Measurements from ENCODE around the gene SNCA. TPM values are rescaled to one million over a fixed set of nuclear protein-coding genes. Genes with fewer than 3 reads are reported as not detected.
A peak's percentile ranks its signal among the peaks of the same experiment; 100 is the strongest.

Gene SNCA
- total and polyA plus RNA-seq, 2 experiments from 2014 or later: 99.1 to 127 TPM

DNA sequence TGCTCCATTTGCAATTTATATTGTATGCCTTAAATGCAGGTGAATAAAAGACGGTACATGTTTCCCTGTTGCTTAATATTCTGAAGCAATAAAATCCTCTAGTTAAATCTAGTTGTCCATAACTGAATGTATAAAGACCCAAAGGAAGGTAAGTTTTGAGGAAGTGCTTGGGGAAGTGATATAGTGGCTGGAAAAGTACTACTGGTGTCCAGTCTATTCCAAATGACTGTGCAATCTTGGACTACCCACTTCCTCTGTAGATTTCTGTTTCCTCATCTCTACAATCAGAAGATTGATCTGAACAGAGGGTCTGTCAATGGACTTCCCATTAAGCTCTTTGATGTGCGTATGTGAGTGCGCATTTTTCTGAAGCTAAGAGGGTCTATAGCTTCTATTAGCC, 17.0 kb downstream of the SNCA start:
- H3K4me1 ChIP-seq (ENCODE audit: low read depth): peaks cover 4% of the 10 kb centered on the region
- H3K9me3 ChIP-seq (ENCODE audit: low read depth): no peaks in the 10 kb centered on the region
- H3K36me3 ChIP-seq: no peaks in the 10 kb centered on the region
- no peaks in the 10 kb centered on the region for H3K27me3 ChIP-seq
- H3K4me3 ChIP-seq: no peak overlapping the region
- no peak for TF ChIP-seq CTCF (IDR thresholded peaks at IDR 0.05; ENCODE audit: low read depth, low read length)
- no peak overlapping the region for H3K27ac ChIP-seq
- no peak for DNase-seq (ENCODE audit: low read depth in 1 of 2, low spot score in 1 of 2)

DNA sequence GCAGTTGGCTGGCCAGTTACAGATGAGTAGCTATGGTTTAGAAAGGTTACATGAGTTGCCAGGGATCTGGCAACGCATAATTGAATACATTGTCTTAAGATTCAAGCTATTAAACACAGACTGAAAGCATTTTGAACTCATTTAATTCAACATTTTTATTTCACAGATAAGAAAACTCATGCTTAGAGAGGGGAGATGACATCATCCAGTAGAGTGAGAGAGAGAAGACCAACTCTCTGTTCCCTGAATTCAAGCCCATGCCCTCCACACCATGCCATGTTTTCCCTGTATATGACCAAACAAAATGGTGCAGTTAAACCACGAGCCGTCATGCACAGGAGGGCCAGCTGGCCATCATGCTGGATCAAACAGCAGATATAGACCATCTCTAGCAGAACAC, 22.6 kb downstream of the SNCA start:
- Histone ChIP-seq H3K27ac (no peak overlapping the region), H3K36me3 (no peaks in the 10 kb centered on the region), H3K9me3 (ENCODE audit: low read depth) (no peaks in the 10 kb centered on the region), H3K4me1 (ENCODE audit: low read depth) (no peaks in the 10 kb centered on the region), H3K27me3 (no peaks in the 10 kb centered on the region), H3K4me3 (no peak overlapping the region)
- no peak for TF ChIP-seq CTCF (IDR thresholded peaks at IDR 0.05; ENCODE audit: low read depth, low read length)
- DNase-seq (ENCODE audit: low read depth in 1 of 2, low spot score in 1 of 2): no peak

DNA sequence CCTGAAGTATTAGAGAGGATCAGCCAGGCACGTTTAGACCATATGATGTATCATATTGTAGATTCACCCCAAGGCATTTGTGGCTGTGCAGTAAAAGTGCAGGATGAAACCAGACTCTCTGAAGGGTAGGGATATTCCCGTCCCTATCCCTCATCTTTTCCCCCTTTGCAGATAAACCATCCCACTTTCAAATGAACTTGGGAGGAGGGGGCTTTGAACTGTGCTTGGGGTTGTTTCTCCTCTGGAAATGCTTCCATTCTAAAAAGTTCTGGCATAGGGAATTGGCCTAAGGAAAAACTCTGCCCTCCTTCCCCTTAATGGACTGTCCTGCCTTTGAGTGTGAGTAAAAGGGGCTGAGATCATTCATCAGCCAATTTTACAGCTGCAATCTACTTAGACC, 23.8 kb downstream of the SNCA start:
- Histone ChIP-seq H3K4me1 (ENCODE audit: low read depth) (no peaks in the 10 kb centered on the region), H3K36me3 (no peaks in the 10 kb centered on the region), H3K9me3 (ENCODE audit: low read depth) (no peaks in the 10 kb centered on the region), H3K4me3 (no peak overlapping the region), H3K27ac (no peak overlapping the region), H3K27me3 (no peaks in the 10 kb centered on the region)
- TF ChIP-seq CTCF (IDR thresholded peaks at IDR 0.05; ENCODE audit: low read depth, low read length): no peak
- no peak for DNase-seq (ENCODE audit: low read depth in 1 of 2, low spot score in 1 of 2)

GRCh38 chr4:89807441-89808140, 29.4 kb downstream of the SNCA start:
- no peaks in the 10 kb centered on the region for H3K27me3 ChIP-seq
- no peaks in the 10 kb centered on the region for H3K9me3 ChIP-seq (ENCODE audit: low read depth)
- no peak overlapping the region for H3K27ac ChIP-seq
- no peak for TF ChIP-seq CTCF (IDR thresholded peaks at IDR 0.05; ENCODE audit: low read depth, low read length)
- H3K4me3 ChIP-seq: no peak overlapping the region
- peaks cover 28% of the 10 kb centered on the region for H3K4me1 ChIP-seq (ENCODE audit: low read depth)
- DNase-seq (ENCODE audit: low read depth in 1 of 2, low spot score in 1 of 2): no peak
- no peaks in the 10 kb centered on the region for H3K36me3 ChIP-seq

- TF ChIP-seq CTCF (IDR thresholded peaks at IDR 0.05; ENCODE audit: low read depth, low read length): no peak
- H3K4me3 ChIP-seq: no peak overlapping the region
Measured at GRCh38 chr4:89805297-89805696, 31.7 kb downstream of the SNCA start.

More at GRCh38 chr4:89805297-89805696, 31.7 kb downstream of the SNCA start:
- peaks cover 28% of the 10 kb centered on the region for H3K4me1 ChIP-seq (ENCODE audit: low read depth)
- no peaks in the 10 kb centered on the region for H3K27me3 ChIP-seq
- no peaks in the 10 kb centered on the region for H3K9me3 ChIP-seq (ENCODE audit: low read depth)
- no peaks in the 10 kb centered on the region for H3K36me3 ChIP-seq
- peak overlapping the region; percentile 59 for H3K27ac ChIP-seq
- DNase-seq (ENCODE audit: low read depth in 1 of 2, low spot score in 1 of 2): no peak

Measured in cardiac muscle cell (in vitro differentiated cells and primary cell).